NT2/D1 (cell line): ENCODE results near the gene RING1.

Experiments used
- YY1 ChIP-seq: IDR thresholded peaks from 2 replicates; pipeline ENCODE4 v1.6.1; 2011; ENCODE audit not compliant: insufficient read length, insufficient read depth
- ZNF274 ChIP-seq: IDR thresholded peaks from 2 replicates; pipeline ENCODE4 v1.6.1; 2011; ENCODE audit warnings: mild to moderate bottlenecking, low read depth, low read length

- TF ChIP-seq YY1 (no peak), ZNF274 (no peak)
Measured at GRCh38 chr6:33237741-33238140, 29.4 kb downstream of the RING1 start.
